ENCODE results near the gene APOOL. TPM values are rescaled to one million over a fixed set of nuclear protein-coding genes. Genes with fewer than 3 reads are reported as not detected.

Gene APOOL
- total and polyA plus RNA-seq, 9 of the 15 experiments (the other 6 are each of a cell fraction or from before 2014, with no cell fraction given) = 4.6 to 20.5 (median 10.2) TPM

DNA sequence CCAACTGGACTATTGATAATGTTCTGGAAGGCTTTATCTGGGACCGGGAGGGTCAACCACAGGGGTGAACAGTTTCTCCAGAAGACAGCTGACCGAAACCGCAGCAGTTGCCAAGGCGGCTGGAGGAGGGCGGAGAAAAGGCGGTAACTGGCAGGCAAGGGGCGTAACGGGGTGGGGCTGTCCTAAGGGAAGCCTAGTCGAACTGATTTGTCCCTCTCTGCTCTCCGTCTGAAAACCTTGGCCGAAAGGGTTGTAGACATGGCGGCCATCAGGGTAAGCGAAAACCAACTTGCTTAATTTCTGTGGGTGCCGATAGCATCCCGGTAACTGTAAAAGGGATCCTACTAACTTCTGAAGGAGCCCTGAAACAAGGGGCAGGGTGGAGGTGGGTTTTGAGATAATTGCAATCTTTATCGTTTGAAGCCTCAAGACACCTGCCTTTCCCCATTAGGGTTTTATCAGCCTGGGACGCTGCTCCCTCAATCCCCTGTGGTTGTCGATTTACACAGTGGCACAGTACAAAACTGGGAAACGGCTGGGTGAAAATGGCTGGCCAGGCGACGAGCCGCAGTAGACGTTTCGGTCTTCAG lies at the start of gene APOOL (continued):
- TF ChIP-seq, protein P1, sequence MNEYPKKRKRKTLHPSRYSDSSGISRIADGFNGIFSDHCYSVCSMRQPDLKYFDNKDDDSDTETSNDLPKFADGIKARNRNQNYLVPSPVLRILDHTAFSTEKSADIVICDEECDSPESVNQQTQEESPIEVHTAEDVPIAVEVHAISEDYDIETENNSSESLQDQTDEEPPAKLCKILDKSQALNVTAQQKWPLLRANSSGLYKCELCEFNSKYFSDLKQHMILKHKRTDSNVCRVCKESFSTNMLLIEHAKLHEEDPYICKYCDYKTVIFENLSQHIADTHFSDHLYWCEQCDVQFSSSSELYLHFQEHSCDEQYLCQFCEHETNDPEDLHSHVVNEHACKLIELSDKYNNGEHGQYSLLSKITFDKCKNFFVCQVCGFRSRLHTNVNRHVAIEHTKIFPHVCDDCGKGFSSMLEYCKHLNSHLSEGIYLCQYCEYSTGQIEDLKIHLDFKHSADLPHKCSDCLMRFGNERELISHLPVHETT (CRISPR knock-in tag; conservative IDR thresholded peaks at IDR 0.05 in 1 of 2, IDR thresholded peaks at IDR 0.05 in 1 of 2) = no peak
- TF ChIP-seq ZBTB1 (CRISPR knock-in tag; IDR thresholded peaks at IDR 0.05; ENCODE audit: borderline replicate concordance, low read depth) (no peak), POLR2AphosphoS2 (IDR thresholded peaks at IDR 0.05; ENCODE audit: low read length) (no peak), ESRRB (CRISPR knock-in tag; IDR thresholded peaks at IDR 0.05; ENCODE audit: borderline replicate concordance) (no peak), GATAD2B (IDR thresholded peaks at IDR 0.05; ENCODE audit: borderline replicate concordance) (no peak), ARNT (IDR thresholded peaks at IDR 0.05) (no peak), SLC30A9 (CRISPR knock-in tag; IDR thresholded peaks at IDR 0.05) (no peak)
- TF ChIP-seq, protein P2, sequence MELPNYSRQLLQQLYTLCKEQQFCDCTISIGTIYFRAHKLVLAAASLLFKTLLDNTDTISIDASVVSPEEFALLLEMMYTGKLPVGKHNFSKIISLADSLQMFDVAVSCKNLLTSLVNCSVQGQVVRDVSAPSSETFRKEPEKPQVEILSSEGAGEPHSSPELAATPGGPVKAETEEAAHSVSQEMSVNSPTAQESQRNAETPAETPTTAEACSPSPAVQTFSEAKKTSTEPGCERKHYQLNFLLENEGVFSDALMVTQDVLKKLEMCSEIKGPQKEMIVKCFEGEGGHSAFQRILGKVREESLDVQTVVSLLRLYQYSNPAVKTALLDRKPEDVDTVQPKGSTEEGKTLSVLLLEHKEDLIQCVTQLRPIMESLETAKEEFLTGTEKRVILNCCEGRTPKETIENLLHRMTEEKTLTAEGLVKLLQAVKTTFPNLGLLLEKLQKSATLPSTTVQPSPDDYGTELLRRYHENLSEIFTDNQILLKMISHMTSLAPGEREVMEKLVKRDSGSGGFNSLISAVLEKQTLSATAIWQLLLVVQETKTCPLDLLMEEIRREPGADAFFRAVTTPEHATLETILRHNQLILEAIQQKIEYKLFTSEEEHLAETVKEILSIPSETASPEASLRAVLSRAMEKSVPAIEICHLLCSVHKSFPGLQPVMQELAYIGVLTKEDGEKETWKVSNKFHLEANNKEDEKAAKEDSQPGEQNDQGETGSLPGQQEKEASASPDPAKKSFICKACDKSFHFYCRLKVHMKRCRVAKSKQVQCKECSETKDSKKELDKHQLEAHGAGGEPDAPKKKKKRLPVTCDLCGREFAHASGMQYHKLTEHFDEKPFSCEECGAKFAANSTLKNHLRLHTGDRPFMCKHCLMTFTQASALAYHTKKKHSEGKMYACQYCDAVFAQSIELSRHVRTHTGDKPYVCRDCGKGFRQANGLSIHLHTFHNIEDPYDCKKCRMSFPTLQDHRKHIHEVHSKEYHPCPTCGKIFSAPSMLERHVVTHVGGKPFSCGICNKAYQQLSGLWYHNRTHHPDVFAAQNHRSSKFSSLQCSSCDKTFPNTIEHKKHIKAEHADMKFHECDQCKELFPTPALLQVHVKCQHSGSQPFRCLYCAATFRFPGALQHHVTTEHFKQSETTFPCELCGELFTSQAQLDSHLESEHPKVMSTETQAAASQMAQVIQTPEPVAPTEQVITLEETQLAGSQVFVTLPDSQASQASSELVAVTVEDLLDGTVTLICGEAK (IDR thresholded peaks at IDR 0.05) = no peak
- TF ChIP-seq, protein P2 (CRISPR knock-in tag; IDR thresholded peaks at IDR 0.05) = no peak
- TF ChIP-seq, protein P3, sequence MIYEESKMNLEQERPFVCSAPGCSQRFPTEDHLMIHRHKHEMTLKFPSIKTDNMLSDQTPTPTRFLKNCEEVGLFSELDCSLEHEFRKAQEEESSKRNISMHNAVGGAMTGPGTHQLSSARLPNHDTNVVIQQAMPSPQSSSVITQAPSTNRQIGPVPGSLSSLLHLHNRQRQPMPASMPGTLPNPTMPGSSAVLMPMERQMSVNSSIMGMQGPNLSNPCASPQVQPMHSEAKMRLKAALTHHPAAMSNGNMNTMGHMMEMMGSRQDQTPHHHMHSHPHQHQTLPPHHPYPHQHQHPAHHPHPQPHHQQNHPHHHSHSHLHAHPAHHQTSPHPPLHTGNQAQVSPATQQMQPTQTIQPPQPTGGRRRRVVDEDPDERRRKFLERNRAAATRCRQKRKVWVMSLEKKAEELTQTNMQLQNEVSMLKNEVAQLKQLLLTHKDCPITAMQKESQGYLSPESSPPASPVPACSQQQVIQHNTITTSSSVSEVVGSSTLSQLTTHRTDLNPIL (CRISPR knock-in tag; IDR thresholded peaks at IDR 0.05) = no peak
- TF ChIP-seq, protein P4, sequence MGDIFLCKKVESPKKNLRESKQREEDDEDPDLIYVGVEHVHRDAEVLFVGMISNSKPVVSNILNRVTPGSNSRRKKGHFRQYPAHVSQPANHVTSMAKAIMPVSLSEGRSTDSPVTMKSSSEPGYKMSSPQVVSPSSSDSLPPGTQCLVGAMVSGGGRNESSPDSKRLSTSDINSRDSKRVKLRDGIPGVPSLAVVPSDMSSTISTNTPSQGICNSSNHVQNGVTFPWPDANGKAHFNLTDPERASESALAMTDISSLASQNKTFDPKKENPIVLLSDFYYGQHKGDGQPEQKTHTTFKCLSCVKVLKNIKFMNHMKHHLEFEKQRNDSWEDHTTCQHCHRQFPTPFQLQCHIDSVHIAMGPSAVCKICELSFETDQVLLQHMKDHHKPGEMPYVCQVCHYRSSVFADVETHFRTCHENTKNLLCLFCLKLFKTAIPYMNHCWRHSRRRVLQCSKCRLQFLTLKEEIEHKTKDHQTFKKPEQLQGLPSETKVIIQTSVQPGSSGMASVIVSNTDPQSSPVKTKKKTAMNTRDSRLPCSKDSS (IDR thresholded peaks at IDR 0.05; ENCODE audit: low read depth, partially characterized antibody) = no peak
- TF ChIP-seq, protein P5, sequence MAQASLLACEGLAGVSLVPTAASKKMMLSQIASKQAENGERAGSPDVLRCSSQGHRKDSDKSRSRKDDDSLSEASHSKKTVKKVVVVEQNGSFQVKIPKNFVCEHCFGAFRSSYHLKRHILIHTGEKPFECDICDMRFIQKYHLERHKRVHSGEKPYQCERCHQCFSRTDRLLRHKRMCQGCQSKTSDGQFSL (CRISPR knock-in tag; IDR thresholded peaks at IDR 0.05) = no peak
- TF ChIP-seq, protein P5 (tag; IDR thresholded peaks at IDR 0.05) = no peak
